HepG2 (cell line): ENCODE results near the gene PPP4R3A. TPM values are rescaled to one million over a fixed set of nuclear protein-coding genes. Genes with fewer than 3 reads are reported as not detected.

Experiments
- ATAC-seq: fragments of 200-7000 bp; cut with Tn5 transposase; 3 replicates; pipeline ENCODE4 v1.9.1; 2020; ENCODE audit warnings: mild to moderate bottlenecking, moderate library complexity
- BruUV-seq: library from RNA; stranded (reverse); fragments of 400-500 nt; replicated peaks from 2 replicates; lab custom pipeline; 2021; lab: Mats Ljungman, UMichigan
- CTCF ChIA-PET: fragments of 300-600 bp; formaldehyde crosslinking; extraction: SDS; loops from one replicate; lab custom pipeline; 2021; ENCODE audit warnings: low total read pairs, inconsistent platforms, low intra/inter-chr PET ratio; lab: Yijun Ruan, JAX
- POLR2A ChIA-PET: fragments of 350-600 bp; sonication (Branson Sonifier 250); formaldehyde crosslinking; loops from one replicate; lab custom pipeline; 2020; ENCODE audit warnings: antibody characterized with exemption, inconsistent platforms; lab: Yijun Ruan, JAX
- DNase-seq: peaks from one replicate; pipeline ENCODE4 v3.0.0-alpha.2; 2015; ENCODE audit warnings: low spot score
- FAIRE-seq: peaks from 3 replicates; lab custom pipeline; 2011; peaks lifted over from hg19 to GRCh38; lab: Jason Lieb, UNC
- H2AFZ ChIP-seq: one replicate; pipeline ENCODE4 v1.6.1; 2011; ENCODE audit warnings: low read length, inconsistent platforms
- H3K27ac ChIP-seq: fragments of 300-600 bp; 3 replicates; pipeline ENCODE4 v1.8.0; 2011; ENCODE audit warnings: mixed run types, mild to moderate bottlenecking, mixed read lengths, low read length, inconsistent platforms; ENCODE audit not compliant: insufficient read depth; ENCODE audit errors: extremely low read length
- H3K27me3 ChIP-seq, 2 experiments: fragments of 200-600 bp in 1 of 2; 2 replicates in 1 of 2; 3 replicates in 1 of 2; pipeline versions ENCODE4 v1.6.0 to v1.8.0; 2011; ENCODE audit warnings: low read length in 2 of 2, mild to moderate bottlenecking in 2 of 2, moderate library complexity in 2 of 2, inconsistent platforms in 1 of 2; ENCODE audit not compliant: insufficient read depth in 2 of 2, control insufficient read depth in 1 of 2
- H3K36me3 ChIP-seq, 2 experiments: fragments of 200-600 bp in 1 of 2; replicated peaks in 1 of 2; 2 replicates in 1 of 2; 3 replicates in 1 of 2; pipeline versions ENCODE4 v1.5.1 to v1.8.0; 2011; ENCODE audit warnings: low read length in 2 of 2, inconsistent platforms in 1 of 2; ENCODE audit not compliant: insufficient read depth in 2 of 2, control insufficient read depth in 1 of 2
- H3K4me1 ChIP-seq: 2 replicates; pipeline ENCODE4 v1.5.1; 2012; ENCODE audit warnings: low read length, inconsistent platforms; ENCODE audit not compliant: insufficient read depth
- H3K4me2 ChIP-seq: 2 replicates; pipeline ENCODE4 v1.6.0; 2011; ENCODE audit warnings: low read depth, low read length, inconsistent platforms
- H3K4me3 ChIP-seq, 3 experiments: fragments of 200-600 bp in 1 of 3; sonication (generic), shearing (Covaris generic) in 1 of 3; replicated peaks in 1 of 3; 2 replicates each; pipeline ENCODE4 v1.5.1; 2011 to 2016; ENCODE audit warnings: low read length in 3 of 3, inconsistent platforms in 2 of 3, low read depth in 2 of 3, mild to moderate bottlenecking in 2 of 3, control low read depth in 1 of 3, mixed read lengths in 1 of 3; ENCODE audit not compliant: insufficient read depth in 1 of 3
- H3K79me2 ChIP-seq: one replicate; pipeline ENCODE4 v1.6.1; 2011; ENCODE audit warnings: low read length, inconsistent platforms; ENCODE audit not compliant: insufficient read depth
- H3K9ac ChIP-seq: 2 replicates; pipeline ENCODE4 v1.6.0; 2011; ENCODE audit warnings: mild to moderate bottlenecking, low read depth, low read length, inconsistent platforms; ENCODE audit not compliant: insufficient read depth
- H3K9me3 ChIP-seq: 2 replicates; pipeline ENCODE4 v1.5.1; 2012; ENCODE audit warnings: mild to moderate bottlenecking, low read length
- H4K20me1 ChIP-seq: 2 replicates; pipeline ENCODE4 v1.6.0; 2011; ENCODE audit warnings: inconsistent platforms, mild to moderate bottlenecking, low read length, moderate library complexity; ENCODE audit not compliant: insufficient read depth
- ATF1 ChIP-seq: IDR thresholded peaks from 2 replicates; pipeline ENCODE4 v1.6.1; 2016; ENCODE audit warnings: mild to moderate bottlenecking, control low read depth
- CEBPB ChIP-seq: IDR thresholded peaks from 2 replicates; pipeline ENCODE4 v1.6.1; 2011; ENCODE audit warnings: low read depth, low read length, improper control_type of control experiment, borderline replicate concordance
- CEBPG ChIP-seq: IDR thresholded peaks from 2 replicates; pipeline ENCODE4 v1.6.1; 2016
- HDAC1 ChIP-seq: sonication (generic); formaldehyde crosslinking; IDR thresholded peaks from 2 replicates; pipeline ENCODE4 v1.5.1; 2020; ENCODE audit warnings: mild to moderate bottlenecking, missing genetic modification reagents
- ONECUT2 ChIP-seq: sonication (generic); formaldehyde crosslinking; IDR thresholded peaks from 2 replicates; pipeline ENCODE4 v1.4.0; 2020; ENCODE audit warnings: missing genetic modification reagents
- SP1 ChIP-seq, 2 experiments: fragments of 450-650 bp in 1 of 2; sonication (generic) in 1 of 2; formaldehyde crosslinking in 1 of 2; IDR thresholded peaks; 2 replicates each; pipeline versions ENCODE4 v1.4.0 to v1.6.1; 2016 to 2020; ENCODE audit warnings: missing genetic modification reagents in 1 of 2
- ZNF432 ChIP-seq: sonication (generic); formaldehyde crosslinking; IDR thresholded peaks from 2 replicates; pipeline ENCODE4 v1.5.0; 2020; ENCODE audit warnings: missing genetic modification reagents, mild to moderate bottlenecking, borderline replicate concordance
- WGBS: methylation state at CpG from one replicate; pipeline ENCODE4 v1.1.6; 2017; ENCODE audit warnings: low lambda C conversion rate; 5-methylcytosine and 5-hydroxymethylcytosine counted together
- in situ Hi-C: cut with HindIII; loops from 2 replicates; pipeline ENCODE4 v1.10.0; 2017; ENCODE audit warnings: low pct_unique_long_range_greater_than_20kb; ENCODE audit not compliant: extremely low pct_ligation_motif_present
- intact Hi-C: fragments of 100-400 bp; cut with micrococcal nuclease; formaldehyde crosslinking; loops from one replicate; pipeline ENCODE4 v1.10.0; 2022; ENCODE audit not compliant: unreplicated experiment
- polyA plus RNA-seq, 8 experiments: library from polyadenylated mRNA; depleted of rRNA in 3 of 8; stranded (reverse) in 7 of 8; unstranded in 1 of 8; fragments of >200 nt; fragmentation: Illumina TruSeq in 4 of 8; extraction: Trizol in 4 of 8; gene quantifications; 2 replicates each; pipeline versions ENCODE4 v1.2.1 to v1.2.3, GENCODE V29; 2011 to 2016; ENCODE audit warnings: low read depth in 4 of 8, missing spikeins in 1 of 8, mixed read lengths in 1 of 8; ENCODE audit not compliant: insufficient read depth in 1 of 8
- total RNA-seq, 5 experiments: library from RNA; depleted of rRNA; stranded (reverse); fragments of >200 nt; fragmentation: Illumina TruSeq; extraction: Trizol; gene quantifications; 2 replicates each; pipeline ENCODE4 v1.2.3, GENCODE V29; 2016; ENCODE audit warnings: low read depth in 1 of 5
- TF ChIP-seq, protein P1 (sequence below): sonication (generic); formaldehyde crosslinking; IDR thresholded peaks from 2 replicates; pipeline ENCODE4 v1.5.0; 2020; ENCODE audit warnings: missing genetic modification reagents

The PPP4R3A gene
- total and polyA plus RNA-seq, 2 of the 13 experiments (the other 11 are each of a cell fraction or from before 2014, with no cell fraction given): 22.5 to 57.4 TPM

DNA sequence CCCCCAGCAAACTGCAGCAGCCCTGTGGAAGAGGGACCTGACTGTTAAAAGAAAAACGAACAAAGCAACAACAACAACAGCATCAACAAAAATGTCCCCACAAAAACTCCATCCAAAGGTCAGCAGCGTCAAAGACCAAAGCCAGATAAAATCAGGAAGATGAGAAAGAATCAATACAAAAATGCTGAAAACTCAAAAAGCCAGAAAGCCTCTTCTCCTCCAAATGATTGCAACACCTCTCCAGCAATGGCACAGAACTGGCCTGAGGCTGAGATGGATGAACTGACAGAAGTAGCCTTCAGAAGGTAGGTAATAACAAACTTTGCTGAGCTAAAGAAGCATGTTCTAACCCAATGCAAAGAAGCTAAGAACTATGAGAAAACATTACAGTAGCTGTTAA is 45.4 kb upstream of the PPP4R3A start:
- ATAC-seq (peak; percentile 21), DNase-seq (no peak), FAIRE-seq (peak; percentile 64)
- intact Hi-C loops: no loop called here
- in situ Hi-C loops: no loop called here
- Histone ChIP-seq H4K20me1 (no peaks in the 10 kb centered on the region), H3K4me3 (peak overlapping the region in 2 of 3 experiments; percentile 33 to 54; a peak in 3 of 6 replicates), H3K27ac (peak overlapping the region; percentile 65), H3K4me2 (peak overlapping the region; percentile 77), H3K36me3 (no peaks in the 10 kb centered on the region), H3K27me3 (no peaks in the 10 kb centered on the region), H3K9ac (no peak overlapping the region), H3K9me3 (no peaks in the 10 kb centered on the region), H2AFZ (no peak overlapping the region), H3K4me1 (peaks cover 23% of the 10 kb centered on the region), H3K79me2 (no peaks in the 10 kb centered on the region)
- peak; percentile 48; the same call in 1 of the 2 replicates for TF ChIP-seq HDAC1 (CRISPR knock-in tag)
- no peak for TF ChIP-seq ATF1
- TF ChIP-seq ONECUT2: peak; percentile 73
- TF ChIP-seq CEBPB: peak; percentile 82
- TF ChIP-seq ZNF432 (CRISPR knock-in tag): no peak
- TF ChIP-seq CEBPG: peak; percentile 79
- TF ChIP-seq SP1 (IDR thresholded peaks at IDR 0.05): no peak
- no peak for TF ChIP-seq SP1 (CRISPR knock-in tag; IDR thresholded peaks at IDR 0.05)
- TF ChIP-seq, protein P1, sequence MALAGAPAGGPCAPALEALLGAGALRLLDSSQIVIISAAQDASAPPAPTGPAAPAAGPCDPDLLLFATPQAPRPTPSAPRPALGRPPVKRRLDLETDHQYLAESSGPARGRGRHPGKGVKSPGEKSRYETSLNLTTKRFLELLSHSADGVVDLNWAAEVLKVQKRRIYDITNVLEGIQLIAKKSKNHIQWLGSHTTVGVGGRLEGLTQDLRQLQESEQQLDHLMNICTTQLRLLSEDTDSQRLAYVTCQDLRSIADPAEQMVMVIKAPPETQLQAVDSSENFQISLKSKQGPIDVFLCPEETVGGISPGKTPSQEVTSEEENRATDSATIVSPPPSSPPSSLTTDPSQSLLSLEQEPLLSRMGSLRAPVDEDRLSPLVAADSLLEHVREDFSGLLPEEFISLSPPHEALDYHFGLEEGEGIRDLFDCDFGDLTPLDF: no peak
- WGBS: 5% methylated on average over 2 of the region's 2 CpGs
- ChIA-PET CTCF (no interaction called here), POLR2A (interaction anchor here (0.6 to 1.3 kb wide), 3 partner anchors 20 to 47 kb away, joined by 3 read pairs; partner anchors contain the start of gene PPP4R3A)
- no TSS peak for BruUV-seq
